PFSK-1 (cell line): Measurements from ENCODE around the gene KLHL17.

ENCODE experiments used
- FOXP2 ChIP-seq: optimal IDR thresholded peaks from 2 replicates; pipeline ENCODE3; 2011; ENCODE audit warnings: borderline replicate concordance, control low read depth, inconsistent platforms; ENCODE audit not compliant: insufficient read depth; ENCODE audit errors: extremely low read length, extremely low read depth
- POLR2AphosphoS5 ChIP-seq: IDR thresholded peaks from 2 replicates; pipeline ENCODE4 v1.6.1; 2012; ENCODE audit warnings: low read depth, mild to moderate bottlenecking, control low read depth, low read length, moderate library complexity
- SIN3A ChIP-seq: IDR thresholded peaks from 2 replicates; pipeline ENCODE4 v1.6.1; 2012; ENCODE audit warnings: mild to moderate bottlenecking, low read length, moderate library complexity, borderline replicate concordance; ENCODE audit not compliant: insufficient read depth
- TAF1 ChIP-seq: IDR thresholded peaks from 2 replicates; pipeline ENCODE4 v1.6.1; 2012; ENCODE audit warnings: low read length, control low read depth, borderline replicate concordance; ENCODE audit not compliant: insufficient read depth
- TF ChIP-seq, protein P1 (sequence below), 2 experiments: IDR thresholded peaks; 2 replicates each; pipeline versions ENCODE4 v1.6.1 to v1.8.0; 2011 to 2012; ENCODE audit warnings: low read depth in 2 of 2, low read length in 2 of 2, control low read depth in 1 of 2, inconsistent platforms in 1 of 2, mild to moderate bottlenecking in 1 of 2, moderate library complexity in 1 of 2; ENCODE audit not compliant: insufficient read depth in 1 of 2

KLHL17 gene

DNA sequence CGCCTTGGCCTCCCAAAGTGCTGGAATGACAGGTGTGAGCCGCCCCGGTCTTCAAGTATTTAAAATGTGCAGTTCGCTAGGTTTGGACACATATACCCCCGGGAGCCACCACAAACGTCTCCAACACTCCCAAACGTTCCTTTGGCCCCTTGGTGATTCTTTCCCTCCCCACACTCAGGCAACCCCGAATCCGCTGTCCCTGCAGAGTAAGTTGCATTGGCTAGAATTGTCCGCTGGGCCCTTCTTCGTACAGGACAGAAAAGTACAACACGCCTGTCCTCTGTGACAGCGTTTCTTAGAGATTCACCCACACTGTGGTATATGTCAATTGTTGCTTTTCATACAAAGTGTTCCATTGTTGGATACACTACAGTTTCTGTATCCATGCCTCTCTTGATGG lies 24.7 kb downstream of the KLHL17 start:
- TF ChIP-seq FOXP2 (no peak), SIN3A (no peak), TAF1 (no peak), POLR2AphosphoS5 (no peak)
- TF ChIP-seq, protein P1, sequence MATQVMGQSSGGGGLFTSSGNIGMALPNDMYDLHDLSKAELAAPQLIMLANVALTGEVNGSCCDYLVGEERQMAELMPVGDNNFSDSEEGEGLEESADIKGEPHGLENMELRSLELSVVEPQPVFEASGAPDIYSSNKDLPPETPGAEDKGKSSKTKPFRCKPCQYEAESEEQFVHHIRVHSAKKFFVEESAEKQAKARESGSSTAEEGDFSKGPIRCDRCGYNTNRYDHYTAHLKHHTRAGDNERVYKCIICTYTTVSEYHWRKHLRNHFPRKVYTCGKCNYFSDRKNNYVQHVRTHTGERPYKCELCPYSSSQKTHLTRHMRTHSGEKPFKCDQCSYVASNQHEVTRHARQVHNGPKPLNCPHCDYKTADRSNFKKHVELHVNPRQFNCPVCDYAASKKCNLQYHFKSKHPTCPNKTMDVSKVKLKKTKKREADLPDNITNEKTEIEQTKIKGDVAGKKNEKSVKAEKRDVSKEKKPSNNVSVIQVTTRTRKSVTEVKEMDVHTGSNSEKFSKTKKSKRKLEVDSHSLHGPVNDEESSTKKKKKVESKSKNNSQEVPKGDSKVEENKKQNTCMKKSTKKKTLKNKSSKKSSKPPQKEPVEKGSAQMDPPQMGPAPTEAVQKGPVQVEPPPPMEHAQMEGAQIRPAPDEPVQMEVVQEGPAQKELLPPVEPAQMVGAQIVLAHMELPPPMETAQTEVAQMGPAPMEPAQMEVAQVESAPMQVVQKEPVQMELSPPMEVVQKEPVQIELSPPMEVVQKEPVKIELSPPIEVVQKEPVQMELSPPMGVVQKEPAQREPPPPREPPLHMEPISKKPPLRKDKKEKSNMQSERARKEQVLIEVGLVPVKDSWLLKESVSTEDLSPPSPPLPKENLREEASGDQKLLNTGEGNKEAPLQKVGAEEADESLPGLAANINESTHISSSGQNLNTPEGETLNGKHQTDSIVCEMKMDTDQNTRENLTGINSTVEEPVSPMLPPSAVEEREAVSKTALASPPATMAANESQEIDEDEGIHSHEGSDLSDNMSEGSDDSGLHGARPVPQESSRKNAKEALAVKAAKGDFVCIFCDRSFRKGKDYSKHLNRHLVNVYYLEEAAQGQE (IDR thresholded peaks at IDR 0.05; ENCODE audit: insufficient read depth in 1 of 2, low read depth in 2 of 2, low read length in 2 of 2) = no peak

DNA sequence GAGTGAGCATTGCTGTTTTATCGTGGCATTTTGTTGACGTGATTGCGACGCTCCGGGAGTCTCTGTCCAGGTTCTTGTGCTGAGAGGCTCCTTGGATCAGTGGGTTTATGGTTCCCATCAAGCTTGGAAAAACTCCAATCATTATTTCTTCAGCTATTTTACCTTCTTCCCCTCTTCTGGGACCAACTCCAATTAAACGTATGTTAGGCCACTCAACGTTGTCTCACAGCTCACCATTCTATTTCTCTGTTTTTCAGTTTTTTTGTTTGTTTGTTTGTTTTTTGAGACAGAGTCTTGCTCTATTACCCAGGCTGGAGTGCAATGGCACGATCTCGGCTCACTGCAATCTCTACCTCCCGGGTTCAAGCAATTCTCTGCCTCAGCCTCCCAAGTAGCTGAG lies 31.5 kb downstream of the KLHL17 start:
- TF ChIP-seq SIN3A = no peak
- TF ChIP-seq TAF1 = no peak
- TF ChIP-seq, protein P1 (IDR thresholded peaks at IDR 0.05; ENCODE audit: insufficient read depth in 1 of 2, low read depth in 2 of 2, low read length in 2 of 2) = no peak
- no peak for TF ChIP-seq FOXP2
- no peak for TF ChIP-seq POLR2AphosphoS5

DNA sequence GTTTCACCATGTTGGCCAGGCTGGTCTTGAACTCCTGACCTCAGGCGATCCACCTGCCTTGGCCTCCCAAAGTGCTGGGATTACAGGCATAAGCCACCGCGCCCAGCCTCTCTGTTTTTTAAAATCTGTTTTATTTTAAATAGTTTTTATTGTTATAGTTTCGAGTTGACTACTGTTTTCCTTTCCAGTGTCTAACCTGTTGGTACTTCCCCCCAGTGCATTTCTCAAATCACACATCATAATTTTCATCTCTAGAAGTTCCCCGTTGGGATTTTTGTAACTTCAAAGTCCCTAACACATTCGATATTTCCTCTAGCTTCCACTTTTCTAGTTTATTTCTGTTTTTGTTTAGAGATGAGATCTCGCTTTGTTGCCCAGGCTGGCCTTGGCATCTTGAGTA lies 32.0 kb downstream of the KLHL17 start:
- TF ChIP-seq SIN3A (no peak), POLR2AphosphoS5 (no peak), TAF1 (no peak), FOXP2 (no peak)
- TF ChIP-seq, protein P1 (IDR thresholded peaks at IDR 0.05; ENCODE audit: insufficient read depth in 1 of 2, low read depth in 2 of 2, low read length in 2 of 2) = no peak

DNA sequence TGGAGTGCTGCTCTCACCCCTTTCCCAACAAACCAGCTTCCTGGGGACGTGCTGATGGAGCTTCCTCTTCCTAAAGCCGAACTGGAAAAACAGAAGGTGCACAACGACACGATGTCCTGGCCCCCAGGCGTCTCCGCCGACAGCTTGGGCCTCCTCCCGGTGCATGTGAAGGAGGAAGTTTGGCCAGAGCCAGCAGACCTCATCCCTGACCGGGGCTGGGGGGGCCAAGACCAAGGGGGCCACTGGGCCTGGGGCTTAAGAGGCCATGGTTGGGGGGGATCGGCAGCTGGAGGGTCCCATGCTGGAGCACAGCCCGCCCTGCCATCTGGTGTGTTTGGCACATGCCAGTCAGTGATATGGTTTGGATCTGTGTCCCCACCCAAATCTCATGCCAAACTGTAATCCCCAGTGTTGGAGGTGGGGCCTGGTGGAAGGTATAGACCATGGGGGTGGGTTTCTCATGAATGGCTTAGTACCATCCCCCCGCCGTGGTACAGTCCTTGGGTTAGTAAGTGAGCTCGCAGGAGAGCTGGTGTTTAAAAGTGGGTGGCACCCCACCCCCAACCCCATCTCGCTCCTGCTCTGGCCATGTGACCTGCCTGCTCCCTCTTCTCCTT lies 33.1 kb downstream of the KLHL17 start:
- TF ChIP-seq, protein P1 (IDR thresholded peaks at IDR 0.05; ENCODE audit: insufficient read depth in 1 of 2, low read depth in 2 of 2, low read length in 2 of 2) = no peak
- TF ChIP-seq FOXP2 (no peak), TAF1 (no peak)
